Retinal pigment epithelial cell (primary cell): Measurements from ENCODE around the gene ANXA4.

Experiments used
- DNase-seq: peaks from one replicate; pipeline ENCODE4 v3.0.0-alpha.2; 2010; ENCODE audit warnings: low read depth
- H3K4me3 ChIP-seq: 2 replicates; pipeline ENCODE4 v1.5.1; 2011; ENCODE audit warnings: mild to moderate bottlenecking, low read length, control low read depth, moderate library complexity
- CTCF ChIP-seq: conservative IDR thresholded peaks from 2 replicates; pipeline ENCODE4 v1.5.1; 2011; ENCODE audit warnings: low read depth, low read length, control low read depth, inconsistent platforms

Gene ANXA4

GRCh38 chr2:69767034-69767433 is 25.1 kb downstream of the ANXA4 start:
- no peak for DNase-seq
- TF ChIP-seq CTCF = peak; percentile 36
- no peak overlapping the region for H3K4me3 ChIP-seq

DNA sequence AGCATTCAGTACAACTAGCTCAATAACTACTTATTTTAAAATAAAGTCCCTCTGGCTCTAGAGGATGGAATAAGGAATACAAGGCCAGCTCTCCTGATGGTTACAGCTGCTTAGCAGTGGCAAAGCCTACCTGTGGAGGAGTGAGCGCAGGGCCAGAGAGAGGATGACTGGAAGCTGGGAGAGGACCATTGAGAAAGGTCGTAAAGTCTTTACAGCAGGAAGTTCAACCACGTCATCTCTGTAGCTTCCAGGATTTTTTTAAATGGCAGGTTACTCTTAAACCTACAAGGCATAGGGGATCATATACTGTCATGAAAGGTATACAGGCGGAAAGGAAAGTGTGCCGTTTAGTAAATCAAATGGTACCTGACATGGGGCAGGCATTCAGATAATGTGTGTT is 26.3 kb downstream of the ANXA4 start:
- no peak for TF ChIP-seq CTCF
- DNase-seq = no peak
- no peak overlapping the region for H3K4me3 ChIP-seq

DNA sequence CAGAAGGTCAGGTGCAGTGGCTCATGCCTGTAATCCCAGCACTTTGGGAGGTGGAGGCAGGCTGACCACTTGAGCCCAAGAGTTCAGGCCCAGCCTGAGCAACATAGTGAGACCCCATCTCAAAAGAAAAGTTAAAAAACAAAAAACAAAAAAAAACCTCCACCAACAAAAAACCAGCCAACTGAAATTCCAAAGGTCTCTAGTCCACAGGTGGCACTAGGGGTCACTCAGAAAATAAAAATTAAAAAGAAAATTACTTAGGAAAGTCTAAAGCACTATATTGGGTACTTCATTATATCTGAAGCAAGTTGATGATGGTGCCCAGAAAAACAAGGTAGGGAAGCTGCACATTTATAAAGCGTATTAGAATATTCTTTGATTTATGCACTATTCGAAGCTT is 26.9 kb downstream of the ANXA4 start:
- DNase-seq = no peak

DNA sequence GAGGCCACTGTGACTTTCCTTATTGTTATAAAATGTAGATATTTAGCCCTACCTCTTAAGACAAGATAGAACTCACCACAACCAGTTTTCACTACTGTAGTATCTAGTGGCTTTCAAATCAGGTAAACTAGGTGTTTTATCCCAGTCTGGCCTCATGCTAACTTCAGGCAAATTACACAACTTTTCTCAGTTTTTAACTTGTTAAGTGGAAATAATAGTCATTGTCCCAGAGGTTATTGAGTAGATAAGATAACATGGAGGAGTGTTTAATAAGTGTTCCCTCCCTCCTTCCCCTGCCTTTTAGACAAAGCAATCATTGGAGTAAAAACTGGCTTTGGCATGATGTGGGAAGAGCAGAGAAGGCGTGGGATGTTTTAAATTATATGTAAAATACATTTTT is 27.3 kb downstream of the ANXA4 start:
- H3K4me3 ChIP-seq = no peak overlapping the region
- no peak for DNase-seq
- no peak for TF ChIP-seq CTCF

More for the DNA sequence above, 26.9 kb downstream of the ANXA4 start:
- H3K4me3 ChIP-seq = no peak overlapping the region
- TF ChIP-seq CTCF = no peak

GRCh38 chr2:69770193-69770702 is 28.3 kb downstream of the ANXA4 start:
- no peak overlapping the region for H3K4me3 ChIP-seq
- DNase-seq = peak; percentile 77
- TF ChIP-seq CTCF = no peak

- DNase-seq = no peak
- no peak for TF ChIP-seq CTCF
- no peak overlapping the region for H3K4me3 ChIP-seq
Observed at GRCh38 chr2:69770747-69771146, 28.8 kb downstream of the ANXA4 start.

GRCh38 chr2:69771461-69771860 is 29.5 kb downstream of the ANXA4 start:
- no peak for TF ChIP-seq CTCF
- no peak for DNase-seq
- H3K4me3 ChIP-seq = no peak overlapping the region
